GM21723 (cell line): Measurements from ENCODE around the gene CCDC177.

Experiments
- ATAC-seq: cut with Tn5 transposase; IDR thresholded peaks from one replicate; pipeline ENCODE4 v1.9.1; 2021; ENCODE audit warnings: mild to moderate bottlenecking, moderate library complexity; ENCODE audit not compliant: unreplicated experiment

CCDC177 gene

DNA sequence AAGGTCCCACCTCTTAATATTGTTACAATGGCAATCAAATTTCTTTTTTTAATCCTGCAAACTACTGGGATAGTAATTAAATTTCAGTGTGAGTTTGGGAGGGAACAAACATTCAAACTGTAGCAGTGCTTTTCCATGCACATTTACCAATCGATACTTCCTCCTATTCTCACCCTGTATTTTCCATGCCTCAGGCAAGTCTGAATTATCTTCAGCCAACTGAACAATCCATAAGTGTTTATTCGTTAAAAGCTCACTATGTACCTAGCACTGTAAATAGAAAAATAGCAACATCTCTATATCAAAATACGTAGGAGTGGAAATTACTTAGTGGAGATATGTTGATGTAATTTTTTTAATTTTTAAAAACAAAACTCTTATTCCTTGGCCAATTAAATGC lies 43.5 kb downstream of the CCDC177 start:
- ATAC-seq: no peak

DNA sequence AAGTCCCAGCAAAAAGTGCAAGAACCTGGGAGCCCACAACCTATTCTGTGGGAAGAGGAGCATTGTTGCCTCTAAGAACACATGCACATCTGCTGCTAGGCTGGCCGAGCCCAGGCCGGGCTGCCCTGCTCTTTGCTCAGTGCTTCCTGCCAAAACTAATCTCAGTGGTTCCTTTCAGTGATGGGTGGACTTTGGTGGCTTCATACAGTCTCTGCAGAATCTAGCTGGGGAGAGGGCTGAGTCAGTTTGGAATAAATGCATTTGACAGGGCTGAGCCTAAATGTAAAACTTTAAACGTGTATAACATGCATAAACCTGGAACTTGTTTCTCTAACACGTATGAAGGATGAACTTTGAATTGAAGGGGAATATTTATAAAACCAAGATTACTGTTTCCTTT lies 44.6 kb downstream of the CCDC177 start:
- no peak for ATAC-seq

DNA sequence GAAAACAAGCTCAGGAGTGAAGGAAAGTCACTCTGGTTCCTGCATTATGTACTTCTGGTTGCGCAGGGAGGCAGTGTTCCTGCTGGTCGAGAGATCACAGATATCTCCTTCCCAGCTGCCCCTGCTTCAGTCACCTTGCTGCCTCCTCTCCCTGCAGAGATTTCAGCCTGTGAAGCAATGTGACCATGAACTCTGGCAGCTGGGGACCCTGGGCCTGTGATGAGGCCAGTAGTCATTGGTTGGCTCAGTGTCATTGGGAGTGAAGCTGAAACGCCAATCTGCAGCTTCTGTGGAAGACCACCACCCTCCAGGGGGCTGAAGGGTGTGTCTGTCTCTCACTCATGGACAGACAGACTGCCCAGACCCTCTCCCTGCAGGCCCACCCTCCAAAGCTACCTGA lies 45.1 kb downstream of the CCDC177 start:
- ATAC-seq: no peak

DNA sequence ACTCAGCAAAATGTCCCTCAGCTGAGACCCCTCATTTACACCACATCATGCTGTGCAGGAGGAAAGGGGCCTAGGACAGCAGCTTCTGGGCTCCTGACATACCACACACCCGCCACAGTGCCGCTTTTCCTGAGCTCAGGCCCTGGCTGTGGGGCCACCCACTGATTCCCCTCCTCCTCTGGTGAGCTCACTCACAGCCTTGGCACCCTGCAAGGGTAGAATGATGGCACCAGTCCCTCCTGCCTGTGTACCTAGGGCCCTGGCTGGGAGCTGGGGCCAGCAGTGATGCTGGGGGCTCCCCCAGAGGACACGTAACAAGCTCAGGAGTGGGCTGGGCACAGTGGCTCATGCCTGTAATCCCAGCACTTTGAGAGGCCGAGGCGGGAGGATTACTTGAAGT lies 45.7 kb downstream of the CCDC177 start:
- no peak for ATAC-seq

DNA sequence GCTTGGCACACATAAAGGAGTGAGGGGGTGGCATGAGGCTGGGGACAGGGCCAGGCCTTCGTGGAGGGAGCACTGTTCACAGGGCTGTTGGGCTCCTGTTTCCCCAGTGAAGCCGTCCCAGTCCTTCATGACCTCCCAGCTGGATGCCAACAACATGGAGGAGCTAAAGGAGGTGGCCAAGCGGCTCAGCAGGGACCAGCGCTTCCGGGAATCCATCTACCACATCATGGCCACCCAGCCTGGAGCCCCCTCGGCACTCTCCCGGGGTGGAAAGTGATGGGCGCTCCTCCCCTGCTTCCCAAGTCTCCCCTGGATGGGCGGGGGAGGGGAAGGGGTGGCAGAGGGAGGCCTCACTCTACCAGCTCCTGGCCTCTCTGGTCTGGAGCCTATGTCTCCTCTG lies 46.5 kb downstream of the CCDC177 start:
- ATAC-seq: no peak

DNA sequence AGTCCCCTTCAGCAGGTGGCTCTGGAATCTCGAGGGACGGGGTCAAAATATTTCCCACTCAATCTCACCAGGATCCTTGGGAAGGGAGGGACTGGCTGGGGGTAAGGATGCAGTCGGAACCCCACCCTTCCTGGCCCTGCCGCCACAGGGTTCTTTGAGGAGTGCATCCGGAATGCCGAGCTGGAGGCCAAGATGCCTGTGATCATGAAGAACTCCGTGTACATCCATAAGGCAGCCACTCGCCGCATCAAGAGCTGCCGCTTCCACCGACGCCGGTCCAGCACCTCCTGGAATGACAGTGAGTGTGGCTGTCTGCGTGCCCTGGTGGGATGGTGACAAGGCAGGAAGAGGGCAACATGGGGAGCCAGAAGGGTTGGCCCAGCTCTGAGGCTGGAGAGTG lies 47.0 kb downstream of the CCDC177 start:
- no peak for ATAC-seq

DNA sequence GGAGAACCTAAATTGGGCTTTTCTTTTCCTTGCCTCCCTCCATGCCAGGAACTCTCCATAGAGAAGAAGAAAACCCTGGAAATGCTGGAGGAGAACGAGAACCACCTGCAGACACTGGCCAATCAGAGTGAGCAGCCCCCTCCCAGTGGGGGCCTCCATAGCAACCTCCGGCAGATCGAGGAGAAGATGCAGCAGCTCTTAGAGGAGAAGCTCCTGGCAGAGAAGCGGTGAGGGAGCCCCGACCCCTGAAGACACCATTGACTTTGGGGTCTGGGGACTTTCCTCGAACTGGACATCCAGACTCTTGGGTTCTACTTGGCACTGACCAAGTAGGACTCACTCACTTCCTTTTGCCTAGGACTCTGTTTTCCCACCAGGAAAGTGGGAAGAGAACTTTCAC lies 48.8 kb downstream of the CCDC177 start:
- ATAC-seq: no peak

DNA sequence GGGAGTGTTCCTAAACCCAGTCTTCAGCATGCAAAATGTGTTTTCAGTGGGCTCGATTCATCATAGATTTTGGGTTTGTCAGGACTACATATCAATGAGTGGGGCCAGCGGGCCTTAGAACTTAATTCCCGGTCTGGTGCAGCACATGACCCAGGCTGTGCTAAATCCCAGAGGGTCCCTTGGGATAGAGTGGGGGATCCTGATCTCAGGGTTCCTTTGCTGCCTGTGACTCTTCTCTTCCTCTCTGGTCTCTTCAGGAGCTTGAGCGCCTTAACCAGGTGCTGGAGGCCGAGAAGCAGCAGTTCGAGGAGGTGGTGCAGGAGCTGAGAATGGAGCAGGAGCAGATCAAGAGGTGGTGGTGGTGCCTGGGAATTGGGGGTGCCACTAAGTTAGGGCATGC lies 52.6 kb downstream of the CCDC177 start:
- ATAC-seq: no peak
